Medulla oblongata (tissue), 1 donor: ENCODE measurements around the gene PHACTR3.

ENCODE experiments used
- DNase-seq: peaks from one replicate; pipeline ENCODE4 v3.0.0-alpha.2; 2015; ENCODE audit errors: extremely low spot score

The PHACTR3 gene

DNA sequence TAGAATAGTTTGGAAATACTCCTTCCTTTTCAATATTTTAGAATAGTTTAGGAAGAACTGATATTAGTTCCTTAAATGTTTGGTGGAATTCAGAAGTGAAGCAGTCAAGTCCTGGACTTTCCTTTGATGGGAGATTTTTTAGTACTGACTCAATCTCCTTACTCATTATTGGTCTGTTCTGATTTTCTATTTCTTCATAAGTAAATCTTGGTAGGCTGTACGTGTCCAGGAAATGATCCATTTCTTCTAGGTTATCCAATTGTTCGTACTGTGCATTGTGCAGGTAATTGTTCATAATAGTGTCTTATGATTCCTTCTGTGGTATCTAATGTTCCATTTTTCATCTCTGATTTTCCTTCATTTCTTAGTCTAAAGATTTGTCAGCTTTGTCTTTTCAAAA is 190.2 kb downstream of the PHACTR3 start:
- no peak for DNase-seq

- DNase-seq = no peak
Observed at GRCh38 chr20:59800309-59800708, 196.0 kb downstream of the PHACTR3 start.

DNA sequence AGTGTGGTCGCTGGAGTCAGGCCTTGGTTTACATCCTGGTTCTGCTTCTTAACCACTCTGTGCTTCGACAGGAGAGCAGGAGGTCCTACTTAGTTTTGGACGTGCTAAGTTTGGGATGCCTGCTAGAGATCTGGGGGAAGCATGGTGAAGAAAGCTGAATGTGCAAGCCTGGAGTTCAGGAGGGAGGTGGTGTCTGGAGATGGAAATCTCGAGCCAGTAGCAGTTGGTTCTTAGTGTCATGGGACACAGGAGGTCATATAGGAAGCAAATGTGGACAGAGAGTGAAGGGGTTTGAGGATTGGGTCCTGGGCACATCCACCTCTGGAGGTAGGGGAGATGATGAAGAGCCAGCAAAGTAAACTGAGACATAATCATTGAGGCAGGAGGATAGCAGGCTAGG is 197.7 kb downstream of the PHACTR3 start:
- DNase-seq = no peak

GRCh38 chr20:59802471-59803221 is 198.3 kb downstream of the PHACTR3 start:
- DNase-seq = peak; percentile 71

GRCh38 chr20:59804347-59804746 is 200.0 kb downstream of the PHACTR3 start:
- DNase-seq = peak; percentile 21

- no peak for DNase-seq
Observed at GRCh38 chr20:59804871-59805665, 200.7 kb downstream of the PHACTR3 start.

GRCh38 chr20:59805786-59806577 is 201.6 kb downstream of the PHACTR3 start:
- no peak for DNase-seq

GRCh38 chr20:59806578-59806975 is 202.2 kb downstream of the PHACTR3 start:
- DNase-seq = no peak

- DNase-seq = no peak
Observed at GRCh38 chr20:59807909-59808728, 203.8 kb downstream of the PHACTR3 start.

DNA sequence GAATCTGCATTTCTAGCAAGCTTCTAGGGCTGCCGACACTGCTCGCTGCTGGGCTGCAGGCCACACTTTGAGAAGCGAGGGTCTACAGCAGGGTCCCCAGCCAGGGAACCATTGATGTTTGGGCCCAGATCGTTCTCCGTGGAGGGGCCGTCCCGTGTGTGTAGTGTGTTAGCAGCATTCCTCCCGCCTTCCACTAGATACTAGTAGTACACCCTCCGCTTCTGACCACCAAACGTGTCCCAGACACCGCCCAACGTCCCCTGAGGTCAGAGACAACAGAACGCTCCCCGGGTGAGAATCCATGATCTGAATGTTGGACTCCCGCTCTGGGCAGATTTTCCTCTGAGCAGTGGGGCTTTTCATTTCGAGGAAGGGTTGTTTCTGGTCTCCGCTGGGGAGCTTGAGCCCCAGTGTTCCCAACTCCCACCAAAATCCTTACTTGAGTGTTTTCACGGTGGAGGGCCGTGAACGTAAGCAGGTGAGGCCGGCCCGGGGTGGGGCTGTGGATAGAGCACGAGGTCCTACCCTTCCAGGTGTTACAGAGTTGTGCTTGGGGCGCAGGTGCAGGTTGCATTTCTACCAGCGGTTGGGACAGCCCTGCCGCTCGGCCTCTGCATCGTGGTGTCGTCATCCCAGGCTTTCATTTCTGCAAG is 204.5 kb downstream of the PHACTR3 start:
- DNase-seq = no peak

DNA sequence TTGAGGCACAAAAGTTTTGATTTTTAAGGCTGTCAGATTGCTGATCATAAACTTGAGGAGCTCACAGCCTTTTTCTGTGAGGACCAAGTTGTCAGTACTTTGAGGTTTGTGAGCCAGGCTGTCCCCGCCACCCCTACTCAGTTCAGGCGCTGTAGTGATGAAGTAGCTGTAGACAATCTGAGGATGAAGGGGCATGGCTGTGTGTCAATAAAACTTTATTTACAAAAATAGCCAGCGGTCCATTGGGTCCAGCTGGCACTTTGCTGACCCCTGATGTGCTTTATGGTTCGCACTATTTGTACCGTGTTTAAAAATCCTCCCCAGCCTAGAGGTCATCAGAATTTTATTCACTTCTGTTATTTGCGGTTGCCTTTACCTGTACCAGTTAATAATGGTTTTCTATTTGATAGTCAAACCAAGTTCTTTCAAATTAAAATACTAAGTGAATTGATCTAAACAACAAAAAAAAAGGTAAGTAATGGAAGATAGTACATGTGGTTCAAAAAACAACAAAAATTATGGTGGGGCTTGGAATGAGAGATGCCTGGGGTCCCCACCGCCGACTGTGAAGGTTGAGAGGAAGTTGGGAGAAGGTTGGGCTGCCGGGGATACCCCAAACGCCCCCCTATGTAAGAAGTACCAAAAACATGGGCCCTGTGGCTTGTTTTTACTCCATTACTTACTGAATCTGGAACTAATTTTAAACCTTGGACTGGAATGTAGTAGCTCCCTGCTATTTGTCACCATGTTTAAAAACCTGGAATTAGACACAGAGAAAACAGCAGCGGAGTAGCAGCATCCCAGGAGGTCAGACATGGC is 205.5 kb downstream of the PHACTR3 start:
- DNase-seq = no peak

DNA sequence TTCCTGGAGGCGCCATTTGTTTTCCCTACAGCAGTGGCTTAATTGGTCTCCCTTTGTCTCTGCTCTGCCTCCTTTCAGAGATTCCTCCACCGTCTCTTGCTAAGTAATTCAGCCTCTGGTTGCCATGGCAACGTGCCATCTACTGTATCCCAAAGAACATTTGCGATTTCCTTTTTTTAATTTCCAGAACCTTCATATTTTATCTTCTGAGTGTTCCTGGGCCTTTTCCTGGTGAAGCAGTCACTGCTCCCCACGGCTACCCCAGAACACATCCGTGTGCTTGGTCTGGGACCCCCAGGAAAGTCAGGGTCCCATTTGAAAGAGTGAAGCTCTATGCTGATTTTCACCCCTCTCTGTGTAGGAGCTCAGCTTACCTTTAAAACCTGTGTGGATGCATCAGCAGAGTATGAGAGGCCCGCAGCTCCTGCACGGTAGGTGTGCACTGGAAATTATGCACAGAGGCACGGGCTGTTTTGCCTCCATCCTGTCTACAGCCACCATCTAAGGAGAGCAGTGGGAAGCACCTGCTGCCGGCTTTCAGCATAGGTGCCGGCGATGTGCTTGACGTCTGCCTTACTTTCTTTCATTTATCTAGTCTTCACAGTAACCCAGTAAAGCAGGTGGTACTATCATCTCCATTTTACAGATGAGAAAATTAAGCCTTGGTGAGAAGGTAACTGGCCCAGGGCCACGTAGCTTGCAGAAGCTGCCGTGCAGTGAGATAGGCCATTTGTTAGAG is 206.3 kb downstream of the PHACTR3 start:
- no peak for DNase-seq

DNA sequence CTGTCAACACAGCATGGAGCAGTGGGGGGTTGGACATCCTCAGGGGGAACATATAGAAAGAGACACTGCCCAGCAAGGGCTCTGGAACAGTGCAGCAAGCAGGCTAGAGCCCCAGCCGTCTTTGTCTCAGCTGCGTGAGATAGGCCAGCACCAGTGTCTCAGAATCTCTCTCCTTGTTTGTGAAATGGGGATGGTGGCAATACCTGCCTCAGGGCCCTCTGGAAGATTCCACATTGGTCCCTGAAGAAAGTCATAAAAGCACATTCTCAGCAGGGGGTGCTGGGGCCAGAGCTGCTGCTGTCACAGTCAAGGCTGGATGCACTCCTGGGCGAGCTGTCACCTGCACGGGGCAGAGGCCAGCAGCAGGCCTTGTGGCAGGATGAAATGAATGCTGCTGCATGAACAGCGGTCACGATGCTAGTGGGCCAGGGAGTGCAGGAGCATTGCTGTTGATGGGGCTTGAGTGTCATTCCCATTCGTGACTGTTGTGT is 207.4 kb downstream of the PHACTR3 start:
- DNase-seq = no peak

DNA sequence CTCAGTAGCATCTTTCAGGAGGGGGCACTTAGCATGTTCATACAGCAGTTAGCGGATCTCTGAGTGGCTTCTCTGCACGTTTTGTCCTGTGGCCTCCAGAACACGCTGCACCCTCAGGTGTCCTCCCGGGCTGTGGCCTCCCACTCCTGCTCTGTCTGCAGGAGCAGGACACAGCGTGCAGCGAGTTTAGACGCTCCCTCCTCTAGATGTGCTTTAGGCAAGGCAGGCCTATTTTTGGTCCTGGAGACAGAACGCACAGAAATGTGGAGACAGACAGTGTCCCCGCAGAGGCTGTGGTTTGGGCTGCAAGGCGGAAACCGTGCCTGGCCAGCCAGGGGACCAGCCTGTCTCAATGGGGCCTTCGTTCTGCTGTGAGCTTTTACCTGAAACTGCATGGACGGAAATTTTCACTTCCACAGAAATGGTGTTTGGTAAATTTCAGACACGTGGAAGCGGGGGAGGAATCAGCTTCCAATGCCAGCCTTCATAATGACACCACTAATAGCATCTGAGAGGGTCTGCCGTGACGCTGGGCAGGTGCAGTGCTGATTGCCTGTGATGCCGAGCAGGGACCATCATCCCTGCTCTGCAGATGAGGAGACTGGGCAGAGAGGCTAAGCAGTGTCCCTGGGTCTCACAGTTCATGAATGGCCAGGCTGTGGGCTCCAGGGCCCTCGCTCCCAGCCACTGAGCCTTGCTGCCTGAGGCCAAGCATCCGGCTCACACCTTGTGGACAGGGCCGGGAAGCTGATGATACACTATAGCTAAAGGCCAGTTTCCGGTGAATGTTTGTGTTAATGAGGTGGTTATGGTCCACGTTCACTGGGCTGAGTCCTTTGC is 208.2 kb downstream of the PHACTR3 start:
- DNase-seq = no peak

- DNase-seq = no peak
Observed at GRCh38 chr20:59813126-59813947, 209.0 kb downstream of the PHACTR3 start.

DNA sequence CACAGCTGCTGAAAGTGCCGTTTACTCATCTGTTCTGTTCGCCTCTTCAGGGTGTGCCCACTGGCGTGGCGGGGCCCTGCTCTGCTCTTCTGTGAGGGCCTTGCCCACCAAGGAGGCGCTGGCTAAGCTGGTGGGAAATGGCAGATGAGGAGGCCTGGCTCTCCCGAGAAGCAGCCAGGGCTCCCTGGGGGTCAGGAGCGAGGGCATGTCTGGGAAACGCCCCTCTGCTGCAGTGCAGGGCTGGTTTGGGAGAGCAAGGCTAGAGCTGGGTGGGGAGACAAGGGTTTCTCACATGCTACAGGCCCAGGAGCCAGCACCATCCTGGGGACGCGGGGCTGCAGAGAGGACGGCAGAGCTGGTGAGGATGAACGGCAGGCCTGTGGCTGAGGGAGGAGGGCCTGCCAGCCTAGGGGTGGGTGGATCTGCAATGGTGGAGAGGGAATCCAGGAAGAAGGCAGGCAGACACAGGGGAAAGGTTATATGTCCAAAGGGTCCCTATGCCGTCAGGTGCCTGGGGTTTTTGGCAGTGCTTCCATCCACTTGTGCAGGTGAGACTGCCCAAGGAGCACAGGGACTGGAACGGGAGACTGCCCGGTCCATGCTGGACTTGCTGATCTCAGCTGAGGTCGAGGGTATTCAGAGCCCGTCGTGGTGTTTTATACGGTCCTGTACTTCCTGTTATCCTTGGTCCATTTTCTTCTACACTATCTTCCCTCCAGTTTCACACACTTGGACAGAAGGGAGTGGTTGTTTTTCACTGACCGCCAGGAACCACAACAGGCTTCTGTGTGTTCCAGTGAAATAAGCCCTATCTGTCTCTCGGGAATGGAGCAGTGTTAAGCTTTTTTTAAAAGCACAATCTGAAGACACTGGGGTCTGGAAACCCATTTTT is 209.9 kb downstream of the PHACTR3 start:
- peak; percentile 77 for DNase-seq
